Measurements from ENCODE around the gene IL12B. TPM values are rescaled to one million over a fixed set of nuclear protein-coding genes. Genes with fewer than 3 reads are reported as not detected.

Gene IL12B
- polyA plus RNA-seq, 1 donor (not counting 4 experiments of a cell fraction or from before 2014, with no cell fraction given), result not detected

- no peak overlapping the region for H3K9ac ChIP-seq (ENCODE audit: control insufficient read depth, extremely low read depth, insufficient read depth, low read length)
- no peaks in the 10 kb centered on the region for H3K9me3 ChIP-seq (ENCODE audit: control insufficient read depth, low read depth, low read length)
- H3K9me1 ChIP-seq (ENCODE audit: control insufficient read depth, extremely low read depth, insufficient read depth, low read length), result no peaks in the 10 kb centered on the region
- TF ChIP-seq EZH2 (IDR thresholded peaks at IDR 0.05; ENCODE audit: low read length), result no peak
- TF ChIP-seq, protein P1, sequence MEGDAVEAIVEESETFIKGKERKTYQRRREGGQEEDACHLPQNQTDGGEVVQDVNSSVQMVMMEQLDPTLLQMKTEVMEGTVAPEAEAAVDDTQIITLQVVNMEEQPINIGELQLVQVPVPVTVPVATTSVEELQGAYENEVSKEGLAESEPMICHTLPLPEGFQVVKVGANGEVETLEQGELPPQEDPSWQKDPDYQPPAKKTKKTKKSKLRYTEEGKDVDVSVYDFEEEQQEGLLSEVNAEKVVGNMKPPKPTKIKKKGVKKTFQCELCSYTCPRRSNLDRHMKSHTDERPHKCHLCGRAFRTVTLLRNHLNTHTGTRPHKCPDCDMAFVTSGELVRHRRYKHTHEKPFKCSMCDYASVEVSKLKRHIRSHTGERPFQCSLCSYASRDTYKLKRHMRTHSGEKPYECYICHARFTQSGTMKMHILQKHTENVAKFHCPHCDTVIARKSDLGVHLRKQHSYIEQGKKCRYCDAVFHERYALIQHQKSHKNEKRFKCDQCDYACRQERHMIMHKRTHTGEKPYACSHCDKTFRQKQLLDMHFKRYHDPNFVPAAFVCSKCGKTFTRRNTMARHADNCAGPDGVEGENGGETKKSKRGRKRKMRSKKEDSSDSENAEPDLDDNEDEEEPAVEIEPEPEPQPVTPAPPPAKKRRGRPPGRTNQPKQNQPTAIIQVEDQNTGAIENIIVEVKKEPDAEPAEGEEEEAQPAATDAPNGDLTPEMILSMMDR (optimal IDR thresholded peaks at IDR 0.05 in 1 of 3, IDR thresholded peaks at IDR 0.05 in 1 of 3, conservative IDR thresholded peaks at IDR 0.05 in 1 of 3; ENCODE audit: extremely low read depth in 1 of 3, insufficient read depth in 2 of 3, low read length in 3 of 3), result no peak
- no peaks in the 10 kb centered on the region for H3K36me3 ChIP-seq (ENCODE audit: control insufficient read depth in 2 of 2, extremely low read depth in 1 of 2, insufficient read depth in 2 of 2, low read length in 2 of 2)
- no peak overlapping the region for H3K4me2 ChIP-seq (ENCODE audit: control insufficient read depth, extremely low read depth, insufficient read depth, low read depth, low read length)
- no peak overlapping the region for H3K4me3 ChIP-seq (ENCODE audit: control insufficient read depth in 2 of 3, extremely low read depth in 1 of 3, insufficient read depth in 2 of 3, low read depth in 1 of 3, low read length in 3 of 3)
- peaks cover 24% of the 10 kb centered on the region for H3K4me1 ChIP-seq (ENCODE audit: control insufficient read depth, extremely low read depth, insufficient read depth, low read length)
- dilution Hi-C loops (cut with MboI; ENCODE audit: extremely low pct_ligation_motif_present, low sequenced_read_pairs), result no loop called here
- H4K20me1 ChIP-seq (ENCODE audit: control insufficient read depth, extremely low read depth, insufficient read depth, low read length), result no peaks in the 10 kb centered on the region
- no peaks in the 10 kb centered on the region for H3K79me2 ChIP-seq (ENCODE audit: control insufficient read depth, insufficient read depth, low read length)
- H2AFZ ChIP-seq (ENCODE audit: control insufficient read depth, low read length), result no peak overlapping the region
- DNase-seq (ENCODE audit: low read depth, low spot score) (no peak), FAIRE-seq (no peak)
- no peak overlapping the region for H3K27ac ChIP-seq (ENCODE audit: control insufficient read depth, insufficient read depth, low read length)
- H3K27me3 ChIP-seq (ENCODE audit: control insufficient read depth, extremely low read depth, insufficient read depth, low read length), result no peaks in the 10 kb centered on the region
These were observed 2.7 kb upstream of the IL12B start for GRCh38 chr5:159332800-159333544.

- no peaks in the 10 kb centered on the region for H3K36me3 ChIP-seq (ENCODE audit: control insufficient read depth in 2 of 2, extremely low read depth in 1 of 2, insufficient read depth in 2 of 2, low read length in 2 of 2)
- H3K4me2 ChIP-seq (ENCODE audit: control insufficient read depth, extremely low read depth, insufficient read depth, low read depth, low read length), result peak overlapping the region; percentile 75
- H3K9me1 ChIP-seq (ENCODE audit: control insufficient read depth, extremely low read depth, insufficient read depth, low read length), result no peaks in the 10 kb centered on the region
- no peak for TF ChIP-seq EZH2 (IDR thresholded peaks at IDR 0.05; ENCODE audit: low read length)
- TF ChIP-seq, protein P1 (optimal IDR thresholded peaks at IDR 0.05 in 1 of 3, IDR thresholded peaks at IDR 0.05 in 1 of 3, conservative IDR thresholded peaks at IDR 0.05 in 1 of 3; ENCODE audit: extremely low read depth in 1 of 3, insufficient read depth in 2 of 3, low read length in 3 of 3), result peak; percentile 53 to 96 (median 96)
- no peaks in the 10 kb centered on the region for H4K20me1 ChIP-seq (ENCODE audit: control insufficient read depth, extremely low read depth, insufficient read depth, low read length)
- DNase-seq (ENCODE audit: low read depth, low spot score), result no peak
- peak overlapping the region; percentile 38 to 64 (median 55) for H3K4me3 ChIP-seq (ENCODE audit: control insufficient read depth in 2 of 3, extremely low read depth in 1 of 3, insufficient read depth in 2 of 3, low read depth in 1 of 3, low read length in 3 of 3)
- dilution Hi-C loops (cut with MboI; ENCODE audit: extremely low pct_ligation_motif_present, low sequenced_read_pairs), result no loop called here
- H3K27me3 ChIP-seq (ENCODE audit: control insufficient read depth, extremely low read depth, insufficient read depth, low read length), result no peaks in the 10 kb centered on the region
- H3K27ac ChIP-seq (ENCODE audit: control insufficient read depth, insufficient read depth, low read length), result no peak overlapping the region
- H3K9me3 ChIP-seq (ENCODE audit: control insufficient read depth, low read depth, low read length), result no peaks in the 10 kb centered on the region
- peak overlapping the region; percentile 90 for H2AFZ ChIP-seq (ENCODE audit: control insufficient read depth, low read length)
- peak; percentile 53 for FAIRE-seq
- peaks cover 9% of the 10 kb centered on the region for H3K4me1 ChIP-seq (ENCODE audit: control insufficient read depth, extremely low read depth, insufficient read depth, low read length)
- H3K79me2 ChIP-seq (ENCODE audit: control insufficient read depth, insufficient read depth, low read length), result no peaks in the 10 kb centered on the region
- peak overlapping the region; percentile 69 for H3K9ac ChIP-seq (ENCODE audit: control insufficient read depth, extremely low read depth, insufficient read depth, low read length)
These were observed 1.0 kb upstream of the IL12B start for GRCh38 chr5:159331093-159331973.
